GM12878 (cell line): Measurements from ENCODE around the gene TNFRSF11A. TPM values are rescaled to one million over a fixed set of nuclear protein-coding genes. Genes with fewer than 3 reads are reported as not detected.

ENCODE experiments used
- DPF2 ChIP-seq: fragments of 450-650 bp; IDR thresholded peaks from 2 replicates; pipeline ENCODE4 v1.6.1; 2017; ENCODE audit warnings: mild to moderate bottlenecking
- E4F1 ChIP-seq: fragments of 450-650 bp; IDR thresholded peaks from 2 replicates; pipeline ENCODE4 v1.6.1; 2018; ENCODE audit warnings: borderline replicate concordance, mild to moderate bottlenecking; ENCODE audit not compliant: partially characterized antibody
- FOXM1 ChIP-seq: IDR thresholded peaks from 2 replicates; pipeline ENCODE4 v1.6.1; 2012; ENCODE audit warnings: low read depth, mild to moderate bottlenecking, inconsistent platforms, low read length, moderate library complexity
- IKZF1 ChIP-seq: fragments of 450-650 bp; conservative IDR thresholded peaks from 2 replicates; pipeline ENCODE4 v1.6.1; 2017; ENCODE audit warnings: antibody characterized with exemption, mild to moderate bottlenecking
- IKZF2 ChIP-seq, 2 experiments: fragments of 450-650 bp; IDR thresholded peaks; 2 replicates each; pipeline ENCODE4 v1.6.1; 2017; ENCODE audit warnings: mild to moderate bottlenecking in 2 of 2, moderate library complexity in 2 of 2
- JUNB ChIP-seq: IDR thresholded peaks from 2 replicates; pipeline ENCODE4 v1.6.1; 2016; ENCODE audit warnings: antibody characterized with exemption, mild to moderate bottlenecking
- JUND ChIP-seq: IDR thresholded peaks from 2 replicates; pipeline ENCODE4 v1.6.1; 2012; ENCODE audit warnings: low read depth, mild to moderate bottlenecking, low read length, improper control_type of control experiment, moderate library complexity
- MEF2A ChIP-seq: IDR thresholded peaks from 2 replicates; pipeline ENCODE4 v1.6.1; 2011; ENCODE audit warnings: low read depth, mild to moderate bottlenecking, low read length, moderate library complexity; ENCODE audit not compliant: insufficient read depth
- MXI1 ChIP-seq: fragments of 150-350 bp; IDR thresholded peaks from 2 replicates; pipeline ENCODE4 v1.6.1; 2011; ENCODE audit warnings: low read depth, mild to moderate bottlenecking, inconsistent platforms, low read length, improper control_type of control experiment
- NFIC ChIP-seq: IDR thresholded peaks from 2 replicates; pipeline ENCODE4 v1.6.1; 2012; ENCODE audit warnings: low read depth, mild to moderate bottlenecking, inconsistent platforms, low read length, moderate library complexity
- RAD21 ChIP-seq: IDR thresholded peaks from 2 replicates; pipeline ENCODE4 v1.6.1; 2011; ENCODE audit warnings: mild to moderate bottlenecking, low read depth, low read length, moderate library complexity; ENCODE audit not compliant: insufficient read depth
- RELB ChIP-seq: fragments of 450-650 bp; IDR thresholded peaks from 2 replicates; pipeline ENCODE4 v1.6.1; 2017; ENCODE audit warnings: low read depth, mild to moderate bottlenecking, moderate library complexity
- SMC3 ChIP-seq: IDR thresholded peaks from 2 replicates; pipeline ENCODE4 v1.6.1; 2011; ENCODE audit warnings: low read length, improper control_type of control experiment, borderline replicate concordance
- SUPT20H ChIP-seq: IDR thresholded peaks from 2 replicates; pipeline ENCODE4 v1.6.1; 2011; ENCODE audit warnings: low read depth, mild to moderate bottlenecking, low read length, moderate library complexity, borderline replicate concordance; ENCODE audit not compliant: control insufficient read depth
- TAF1 ChIP-seq: IDR thresholded peaks from 2 replicates; pipeline ENCODE4 v1.6.1; 2011; ENCODE audit warnings: mild to moderate bottlenecking, low read depth, low read length, borderline replicate concordance
- YY1 ChIP-seq: IDR thresholded peaks from 2 replicates; pipeline ENCODE4 v1.6.1; 2011; ENCODE audit warnings: low read depth, mild to moderate bottlenecking, low read length
- ZBED1 ChIP-seq: IDR thresholded peaks from 2 replicates; pipeline ENCODE4 v1.6.1; 2016; ENCODE audit warnings: borderline replicate concordance
- polyA plus RNA-seq, 11 experiments: library from polyadenylated mRNA; depleted of rRNA in 4 of 11; unstranded in 6 of 11; stranded (reverse) in 5 of 11; fragments of >200 nt; fragmentation: Nextera tagmentation in 4 of 11; fragmentation: Illumina TruSeq in 1 of 11; extraction: Ambion mirVana in 4 of 11; extraction: Trizol in 1 of 11; gene quantifications; 1 replicate in 1 of 11; 2 replicates in 10 of 11; pipeline versions ENCODE4 v1.2.1 to v1.2.3, GENCODE V29; 2011 to 2016; ENCODE audit warnings: inconsistent platforms in 2 of 11, missing spikeins in 2 of 11, low read depth in 1 of 11
- total RNA-seq, 4 experiments: library from RNA; depleted of rRNA in 3 of 4; stranded (reverse); fragments of >200 nt in 3 of 4; fragmentation: Illumina TruSeq in 1 of 4; extraction: Trizol in 1 of 4; gene quantifications; 2 replicates each; pipeline versions ENCODE4 v1.2.1 to v1.2.3, GENCODE V29; 2013 to 2021
- TF ChIP-seq, protein P1 (sequence below): fragments of 150-350 bp; IDR thresholded peaks from 2 replicates; pipeline ENCODE4 v1.6.1; 2014; ENCODE audit warnings: mild to moderate bottlenecking, low read depth, low read length
- TF ChIP-seq, protein P2 (sequence below): fragments of 450-650 bp; formaldehyde crosslinking; IDR thresholded peaks from 2 replicates; pipeline ENCODE4 v1.5.0; 2022; ENCODE audit warnings: mild to moderate bottlenecking, missing genetic modification characterization

Gene TNFRSF11A
- total and polyA plus RNA-seq, 10 of the 15 experiments (the other 5 are each of a cell fraction or from before 2014, with no cell fraction given), result 0.07 to 4.0 (median 0.23) TPM

DNA sequence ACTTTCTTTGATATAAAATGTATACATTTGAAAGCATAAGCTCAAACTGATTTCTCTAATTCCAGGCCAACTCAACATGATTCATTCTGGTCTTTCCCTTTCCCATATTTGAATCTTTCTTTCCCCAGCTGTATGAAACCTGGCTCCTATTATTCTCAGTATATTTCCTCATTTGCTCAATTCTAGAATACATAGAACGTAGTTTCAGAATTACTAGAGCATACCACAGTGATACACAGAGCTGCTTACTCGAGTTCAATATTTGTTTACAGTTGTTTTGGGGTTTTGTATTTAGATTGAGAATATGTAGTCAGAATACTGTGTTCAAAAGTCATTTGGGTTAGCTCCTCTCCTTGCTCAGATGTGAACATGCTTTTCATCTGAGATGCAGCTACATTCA is 43.0 kb downstream of the TNFRSF11A start (continued):
- TF ChIP-seq, protein P1, sequence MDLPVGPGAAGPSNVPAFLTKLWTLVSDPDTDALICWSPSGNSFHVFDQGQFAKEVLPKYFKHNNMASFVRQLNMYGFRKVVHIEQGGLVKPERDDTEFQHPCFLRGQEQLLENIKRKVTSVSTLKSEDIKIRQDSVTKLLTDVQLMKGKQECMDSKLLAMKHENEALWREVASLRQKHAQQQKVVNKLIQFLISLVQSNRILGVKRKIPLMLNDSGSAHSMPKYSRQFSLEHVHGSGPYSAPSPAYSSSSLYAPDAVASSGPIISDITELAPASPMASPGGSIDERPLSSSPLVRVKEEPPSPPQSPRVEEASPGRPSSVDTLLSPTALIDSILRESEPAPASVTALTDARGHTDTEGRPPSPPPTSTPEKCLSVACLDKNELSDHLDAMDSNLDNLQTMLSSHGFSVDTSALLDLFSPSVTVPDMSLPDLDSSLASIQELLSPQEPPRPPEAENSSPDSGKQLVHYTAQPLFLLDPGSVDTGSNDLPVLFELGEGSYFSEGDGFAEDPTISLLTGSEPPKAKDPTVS, result no peak
- TF ChIP-seq MEF2A (peak; percentile 39; the same call in 1 of the 2 replicates), IKZF2 (IDR thresholded peaks at IDR 0.05) (peak; percentile 91 to 95), JUNB (peak; percentile 92), NFIC (peak; percentile 74; the same call in 1 of the 2 replicates), E4F1 (no peak), YY1 (no peak), ZBED1 (no peak), RAD21 (no peak), DPF2 (0 out of 2 replicates have a peak, but pooled peaks have one; percentile 28), MXI1 (no peak), IKZF1 (peak; percentile 74), FOXM1 (0 out of 2 replicates have a peak, but pooled peaks have one; percentile 32), RELB (peak; percentile 47; the same call in 1 of the 2 replicates), SUPT20H (no peak), JUND (peak; percentile 75), TAF1 (no peak), SMC3 (no peak)
- TF ChIP-seq, protein P2, sequence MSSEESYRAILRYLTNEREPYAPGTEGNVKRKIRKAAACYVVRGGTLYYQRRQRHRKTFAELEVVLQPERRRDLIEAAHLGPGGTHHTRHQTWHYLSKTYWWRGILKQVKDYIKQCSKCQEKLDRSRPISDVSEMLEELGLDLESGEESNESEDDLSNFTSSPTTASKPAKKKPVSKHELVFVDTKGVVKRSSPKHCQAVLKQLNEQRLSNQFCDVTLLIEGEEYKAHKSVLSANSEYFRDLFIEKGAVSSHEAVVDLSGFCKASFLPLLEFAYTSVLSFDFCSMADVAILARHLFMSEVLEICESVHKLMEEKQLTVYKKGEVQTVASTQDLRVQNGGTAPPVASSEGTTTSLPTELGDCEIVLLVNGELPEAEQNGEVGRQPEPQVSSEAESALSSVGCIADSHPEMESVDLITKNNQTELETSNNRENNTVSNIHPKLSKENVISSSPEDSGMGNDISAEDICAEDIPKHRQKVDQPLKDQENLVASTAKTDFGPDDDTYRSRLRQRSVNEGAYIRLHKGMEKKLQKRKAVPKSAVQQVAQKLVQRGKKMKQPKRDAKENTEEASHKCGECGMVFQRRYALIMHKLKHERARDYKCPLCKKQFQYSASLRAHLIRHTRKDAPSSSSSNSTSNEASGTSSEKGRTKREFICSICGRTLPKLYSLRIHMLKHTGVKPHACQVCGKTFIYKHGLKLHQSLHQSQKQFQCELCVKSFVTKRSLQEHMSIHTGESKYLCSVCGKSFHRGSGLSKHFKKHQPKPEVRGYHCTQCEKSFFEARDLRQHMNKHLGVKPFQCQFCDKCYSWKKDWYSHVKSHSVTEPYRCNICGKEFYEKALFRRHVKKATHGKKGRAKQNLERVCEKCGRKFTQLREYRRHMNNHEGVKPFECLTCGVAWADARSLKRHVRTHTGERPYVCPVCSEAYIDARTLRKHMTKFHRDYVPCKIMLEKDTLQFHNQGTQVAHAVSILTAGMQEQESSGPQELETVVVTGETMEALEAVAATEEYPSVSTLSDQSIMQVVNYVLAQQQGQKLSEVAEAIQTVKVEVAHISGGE (CRISPR knock-in tag), result no peak
